ACC112 (cell line): ENCODE measurements around the gene ABHD2.
"Not testable (repeated sequence)": the region's sequence is repeated elsewhere in the genome, so short reads cannot be mapped to it uniquely, and the experiment has no call there.

Experiments used
- H2AFZ ChIP-seq: fragments of 200-600 bp; sonication (generic); one replicate; pipeline ENCODE4 v1.6.0; 2017; ENCODE audit warnings: antibody characterized with exemption, low read length; ENCODE audit not compliant: unreplicated experiment
- H3K27ac ChIP-seq: fragments of 200-600 bp; sonication (generic); 2 replicates; pipeline ENCODE4 v1.5.1; 2014; ENCODE audit warnings: low read depth, mild to moderate bottlenecking, antibody characterized with exemption, low read length, moderate library complexity
- H3K27me3 ChIP-seq: fragments of 200-600 bp; sonication (generic); 2 replicates; pipeline ENCODE4 v1.6.1; 2014; ENCODE audit warnings: mild to moderate bottlenecking, antibody characterized with exemption, low read length, moderate library complexity, mixed read lengths; ENCODE audit not compliant: insufficient read depth
- H3K36me3 ChIP-seq: fragments of 200-600 bp; sonication (generic); 2 replicates; pipeline ENCODE4 v1.6.1; 2016; ENCODE audit warnings: mild to moderate bottlenecking, antibody characterized with exemption, low read length, moderate library complexity, mixed read lengths; ENCODE audit not compliant: insufficient read depth
- H3K4me1 ChIP-seq: fragments of 200-600 bp; sonication (generic); one replicate; pipeline ENCODE4 v1.6.1; 2016; ENCODE audit warnings: low read length, mixed read lengths; ENCODE audit not compliant: insufficient read depth, unreplicated experiment, control insufficient read depth
- H3K4me3 ChIP-seq: fragments of 200-600 bp; sonication (generic); 2 replicates; pipeline ENCODE4 v1.5.1; 2014; ENCODE audit warnings: mild to moderate bottlenecking, low read depth, low read length
- H3K79me2 ChIP-seq: fragments of 200-600 bp; sonication (generic); one replicate; pipeline ENCODE4 v1.6.0; 2016; ENCODE audit warnings: low read length; ENCODE audit not compliant: control insufficient read depth, unreplicated experiment, insufficient read depth

The ABHD2 gene

DNA sequence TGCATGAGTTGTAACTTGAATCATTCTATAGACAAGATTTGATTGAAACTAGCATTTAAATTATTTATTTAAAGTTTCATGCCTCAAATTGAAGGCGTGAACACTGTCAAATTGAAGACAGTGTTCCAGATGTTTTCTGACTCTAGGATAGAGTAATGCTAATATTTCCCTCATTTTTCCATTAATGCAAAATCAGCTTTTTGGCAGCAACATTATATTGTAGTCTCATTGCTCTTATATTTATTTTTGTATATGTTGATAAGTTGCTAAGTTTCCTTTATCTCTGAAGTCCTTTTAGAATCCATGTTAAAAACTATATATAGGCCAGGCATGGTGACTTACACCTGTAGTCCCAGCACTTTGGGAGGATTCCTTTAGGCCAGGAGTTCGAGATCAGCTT, 160.3 kb downstream of the ABHD2 start:
- Histone ChIP-seq H3K27me3 (no peaks in the 10 kb centered on the region), H3K36me3 (peaks cover 36% of the 10 kb centered on the region), H3K4me3 (no peak overlapping the region), H3K79me2 (peaks cover 35% of the 10 kb centered on the region), H3K4me1 (peaks cover 7% of the 10 kb centered on the region), H2AFZ (no peak overlapping the region), H3K27ac (no peak overlapping the region)

DNA sequence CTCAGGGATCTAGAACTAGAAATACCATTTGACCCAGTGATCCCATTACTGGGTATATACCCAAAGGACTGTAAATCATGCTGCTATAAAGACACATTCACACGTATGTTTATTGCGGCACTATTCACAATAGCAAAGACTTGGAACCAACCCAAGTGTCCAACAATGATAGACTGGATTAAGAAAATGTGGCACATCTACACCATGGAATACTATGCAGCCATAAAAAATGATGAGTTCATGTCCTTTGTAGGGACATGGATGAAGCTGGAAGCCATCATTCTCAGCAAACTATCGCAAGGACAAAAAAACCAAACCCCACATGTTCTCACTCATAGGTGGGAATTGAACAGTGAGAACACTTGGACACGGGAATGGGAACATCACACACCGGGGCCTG, 161.9 kb downstream of the ABHD2 start:
- peaks cover 27% of the 10 kb centered on the region for H3K79me2 ChIP-seq
- peaks cover 43% of the 10 kb centered on the region for H3K36me3 ChIP-seq
- H3K4me3 ChIP-seq, H3K27me3 ChIP-seq, H3K27ac ChIP-seq, H3K4me1 ChIP-seq, H2AFZ ChIP-seq: not testable (repeated sequence)
